SK-N-DZ (cell line): ENCODE data around the gene TRIM71.
"Not testable (repeated sequence)": the region's sequence is repeated elsewhere in the genome, so short reads cannot be mapped to it uniquely, and the experiment has no call there.

Experiments used
- DNase-seq: peaks from one replicate; pipeline ENCODE4 v3.0.0-alpha.2; 2015; ENCODE audit warnings: low spot score

Gene TRIM71

GRCh38 chr3:32890420-32891276 is 72.9 kb downstream of the TRIM71 start:
- no peak for DNase-seq

- DNase-seq: no peak
Observed at GRCh38 chr3:32891365-32891764, 73.6 kb downstream of the TRIM71 start.

- no peak for DNase-seq
Observed at GRCh38 chr3:32892625-32893598, 75.1 kb downstream of the TRIM71 start.

GRCh38 chr3:32894977-32895376 is 77.2 kb downstream of the TRIM71 start:
- DNase-seq: no peak

GRCh38 chr3:32895701-32896100 is 77.9 kb downstream of the TRIM71 start:
- DNase-seq: no peak

GRCh38 chr3:32896143-32896542 is 78.3 kb downstream of the TRIM71 start:
- no peak for DNase-seq

- DNase-seq: no peak
Observed at GRCh38 chr3:32897001-32897601, 79.3 kb downstream of the TRIM71 start.

GRCh38 chr3:32897981-32898623 is 80.3 kb downstream of the TRIM71 start:
- no peak for DNase-seq

GRCh38 chr3:32899265-32899664 is 81.5 kb downstream of the TRIM71 start:
- DNase-seq: no peak

GRCh38 chr3:32901005-32901932 is 83.5 kb downstream of the TRIM71 start:
- DNase-seq: no peak

GRCh38 chr3:32902887-32903371 is 85.1 kb downstream of the TRIM71 start:
- DNase-seq: peak; percentile 75

- no peak for DNase-seq
Observed at GRCh38 chr3:32903953-32904352, 86.2 kb downstream of the TRIM71 start.

- DNase-seq: no peak
Observed at GRCh38 chr3:32909999-32910398, 92.2 kb downstream of the TRIM71 start.

- no peak for DNase-seq
Observed at GRCh38 chr3:32910954-32911353, 93.2 kb downstream of the TRIM71 start.

GRCh38 chr3:32912046-32912445 is 94.2 kb downstream of the TRIM71 start:
- DNase-seq: no peak

- no peak for DNase-seq
Observed at GRCh38 chr3:32913790-32914446, 96.1 kb downstream of the TRIM71 start.

- no peak for DNase-seq
Observed at GRCh38 chr3:32919920-32920319, 102.1 kb downstream of the TRIM71 start.

- no peak for DNase-seq
Observed at GRCh38 chr3:32922078-32922477, 104.3 kb downstream of the TRIM71 start.

- no peak for DNase-seq
Observed at GRCh38 chr3:32930161-32930560, 112.4 kb downstream of the TRIM71 start.

- not testable (repeated sequence) for DNase-seq
Observed at GRCh38 chr3:32931273-32931672, 113.5 kb downstream of the TRIM71 start.
